GM19467 (cell line): Measurements from ENCODE around the gene ZNF787.

Source experiments
- ATAC-seq: cut with Tn5 transposase; IDR thresholded peaks from one replicate; pipeline ENCODE4 v1.9.1; 2021; ENCODE audit warnings: mild to moderate bottlenecking, moderate library complexity; ENCODE audit not compliant: unreplicated experiment

The ZNF787 gene

GRCh38 chr19:56144831-56145230 lies 23.7 kb upstream of the ZNF787 start:
- ATAC-seq: no peak

DNA sequence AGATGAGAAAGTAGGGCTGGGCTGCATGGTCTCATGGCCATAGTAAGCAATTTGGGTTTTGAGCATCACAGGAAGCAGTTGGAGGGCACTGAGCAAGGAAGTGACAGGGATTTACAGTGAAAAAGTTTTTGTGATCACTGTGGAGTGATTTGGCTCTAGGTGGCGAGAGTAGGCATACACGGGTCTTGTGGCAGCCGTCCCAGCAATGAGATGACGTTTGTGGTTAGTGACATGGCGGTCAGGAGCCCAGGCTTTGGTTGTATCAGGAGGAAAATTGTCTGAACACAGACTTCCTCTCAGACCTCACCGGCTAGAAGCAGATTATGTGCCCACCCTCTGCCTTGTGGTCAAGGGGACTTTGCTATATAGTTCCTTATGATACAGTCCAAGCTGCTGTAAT lies 23.3 kb upstream of the ZNF787 start:
- ATAC-seq: no peak

- no peak for ATAC-seq
Observed at GRCh38 chr19:56142897-56143434, 21.9 kb upstream of the ZNF787 start.

GRCh38 chr19:56142087-56142787 lies 21.1 kb upstream of the ZNF787 start:
- no peak for ATAC-seq

GRCh38 chr19:56141417-56141993 lies 20.4 kb upstream of the ZNF787 start:
- no peak for ATAC-seq

- peak; percentile 84 for ATAC-seq
Observed at GRCh38 chr19:56140583-56141416, 19.7 kb upstream of the ZNF787 start, which contains the start of gene ZNF444. Gene ZNF444 (plus strand): TSS chr19:56141287. CDS start chr19:56146912, 5,625 bp downstream.

GRCh38 chr19:56139847-56140582 lies 18.9 kb upstream of the ZNF787 start:
- no peak for ATAC-seq

GRCh38 chr19:56138069-56138468 lies 17.0 kb upstream of the ZNF787 start:
- no peak for ATAC-seq

DNA sequence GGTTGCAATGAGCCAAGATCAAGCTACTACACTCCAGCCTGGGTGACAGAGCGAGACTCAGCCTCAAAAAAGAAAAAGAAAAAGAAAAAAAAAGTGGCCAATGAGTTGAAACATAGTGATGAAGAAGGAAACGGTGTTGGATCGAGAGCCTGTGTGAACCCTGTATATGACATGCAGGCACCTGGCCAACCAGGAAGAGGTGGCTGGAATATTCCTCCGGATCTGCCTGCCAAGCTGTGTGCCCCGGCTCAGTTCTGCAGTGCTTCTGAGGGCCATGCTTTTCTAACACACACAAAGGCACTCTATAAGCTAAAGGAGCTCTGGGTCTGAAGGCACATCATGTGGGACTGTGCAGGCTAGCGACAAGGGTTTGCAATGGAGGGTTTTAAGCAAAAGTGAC lies 16.3 kb upstream of the ZNF787 start:
- no peak for ATAC-seq

GRCh38 chr19:56136362-56136761 lies 15.3 kb upstream of the ZNF787 start:
- no peak for ATAC-seq

- no peak for ATAC-seq
Observed at GRCh38 chr19:56134654-56134921, 13.5 kb upstream of the ZNF787 start.

DNA sequence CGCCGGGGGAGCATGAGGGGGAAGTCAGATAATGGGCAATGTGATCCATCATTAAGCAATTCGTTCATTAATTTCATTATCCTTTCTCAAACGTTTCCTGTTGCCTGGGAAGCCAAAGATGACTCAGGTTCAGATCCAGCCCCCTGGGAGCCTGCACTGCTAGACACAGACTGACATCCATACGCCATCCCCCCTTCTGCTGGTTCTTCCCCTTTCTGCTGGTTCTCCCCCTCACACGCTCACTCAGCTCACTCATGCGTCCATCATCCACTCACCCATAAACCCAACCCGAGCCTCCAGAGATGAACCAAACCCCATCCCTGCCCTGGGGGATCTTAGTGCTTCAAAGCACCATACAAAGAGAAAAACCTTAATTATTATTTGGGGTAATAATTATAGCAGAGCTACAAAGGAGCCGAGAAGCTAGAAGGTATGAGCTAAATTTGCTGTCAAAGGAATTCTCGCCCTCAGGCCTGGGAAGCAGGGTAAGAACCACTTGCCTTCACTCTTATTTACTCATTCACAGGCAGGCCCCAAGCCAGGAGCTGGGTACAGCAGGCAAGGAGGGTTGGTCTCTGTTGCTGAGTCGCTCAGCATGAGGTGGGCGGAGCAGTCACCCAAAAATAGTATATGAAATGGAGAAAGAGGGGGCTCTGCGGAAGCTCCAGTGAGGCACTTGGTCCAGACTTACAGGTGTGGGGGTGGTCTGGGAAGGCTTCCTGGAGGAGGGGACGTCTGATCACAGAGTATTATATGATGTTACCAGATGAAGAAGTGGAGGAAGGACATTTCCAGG lies 13.0 kb upstream of the ZNF787 start:
- no peak for ATAC-seq

GRCh38 chr19:56132316-56132822 lies 11.3 kb upstream of the ZNF787 start:
- ATAC-seq: no peak

DNA sequence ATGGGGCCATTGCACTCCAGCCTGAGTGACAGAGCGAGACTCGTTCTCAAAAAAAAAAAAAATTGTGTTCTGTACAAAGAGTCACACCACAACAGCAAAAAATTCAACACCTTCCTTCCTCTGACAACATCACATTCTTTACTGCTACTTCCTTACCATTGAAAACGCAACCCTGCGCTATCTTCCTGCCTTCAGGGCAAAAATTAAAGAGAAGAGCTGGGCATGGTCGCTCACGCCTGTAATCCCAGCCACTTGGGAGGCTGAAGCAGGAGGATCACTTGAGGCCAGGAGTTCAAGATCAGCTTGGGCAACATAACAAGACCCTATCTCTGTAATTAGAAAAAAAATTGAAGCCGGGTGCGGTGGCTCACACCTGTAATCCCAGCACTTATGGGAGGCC lies 10.6 kb upstream of the ZNF787 start:
- no peak for ATAC-seq

DNA sequence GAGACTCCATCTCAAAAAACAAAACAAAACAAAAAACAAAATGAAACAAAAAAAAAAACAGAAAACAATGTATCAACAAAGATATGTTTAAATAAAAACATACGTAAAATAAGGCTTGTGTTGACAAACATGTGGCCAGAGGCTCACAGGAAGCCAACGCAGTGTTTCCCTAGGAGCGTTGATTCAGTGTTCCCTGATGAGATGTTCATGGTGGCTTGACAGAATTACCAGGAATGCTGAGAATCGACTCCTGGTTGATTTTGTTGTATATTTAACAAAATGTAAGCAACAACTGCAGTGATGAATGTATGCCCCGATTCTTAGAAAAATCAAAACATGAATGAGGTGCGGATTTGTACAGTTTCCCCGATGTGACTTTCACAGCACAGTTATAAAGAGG lies 8.9 kb upstream of the ZNF787 start:
- ATAC-seq: no peak

- ATAC-seq: no peak
Observed at GRCh38 chr19:56126983-56127780, 6.1 kb upstream of the ZNF787 start.

DNA sequence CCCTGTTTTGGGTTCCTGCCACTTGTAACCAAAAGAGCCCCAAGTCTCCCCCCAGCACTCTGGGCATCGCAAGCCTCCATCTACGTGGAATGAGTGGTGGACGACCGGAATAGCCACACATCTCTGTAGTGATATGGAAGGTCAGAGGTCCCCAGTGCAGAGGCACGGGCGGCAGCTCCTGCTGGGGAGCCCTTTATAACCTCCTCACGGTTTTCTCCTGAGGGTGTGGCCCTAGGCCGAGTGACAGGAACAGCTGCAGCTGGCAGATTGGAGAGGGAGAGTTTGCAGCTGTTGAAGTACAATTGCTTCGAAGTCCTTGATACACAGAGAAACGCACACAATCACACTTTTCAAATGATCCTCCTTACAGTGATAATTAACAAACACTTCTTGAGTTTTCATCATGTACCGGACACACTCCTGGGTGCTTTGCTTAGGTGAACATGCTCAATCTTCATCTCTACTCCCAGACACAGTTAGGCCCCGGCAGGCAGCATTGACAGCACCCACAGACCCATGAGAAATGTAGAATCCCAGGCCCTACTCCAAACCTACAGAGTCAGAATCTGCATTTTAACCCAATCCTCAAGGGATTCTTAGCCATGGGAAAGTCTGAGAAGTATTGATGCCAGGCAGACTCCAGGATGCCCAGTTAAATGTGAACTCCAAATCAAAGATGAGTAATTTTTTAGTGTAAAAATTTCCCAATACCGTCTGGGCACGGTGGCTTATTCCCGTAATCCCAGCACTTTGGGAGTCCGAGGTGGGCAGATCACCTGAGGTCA lies 4.9 kb upstream of the ZNF787 start:
- no peak for ATAC-seq

DNA sequence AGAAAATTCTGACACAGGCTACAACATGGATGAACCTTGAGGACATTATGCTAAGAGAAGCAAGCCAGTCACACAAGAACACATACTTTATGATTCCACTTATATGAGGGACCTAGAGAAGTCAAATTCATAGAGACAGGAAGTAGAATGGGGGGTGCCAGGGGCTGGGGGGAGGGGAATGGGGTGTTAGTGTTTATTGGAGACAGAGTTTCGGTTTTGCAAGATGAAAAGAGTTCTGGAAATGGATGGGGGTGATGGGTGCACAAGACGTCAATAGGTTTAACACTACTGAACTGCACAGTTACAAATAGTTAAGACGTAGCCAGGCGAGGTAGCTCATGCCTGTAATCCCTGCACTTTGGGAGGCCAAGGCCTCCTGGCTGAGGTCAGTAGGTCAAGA lies 3.5 kb upstream of the ZNF787 start:
- ATAC-seq: no peak
